Stimulated activated naive CD8-positive, alpha-beta T cell treated with anti-CD3 and anti-CD28 coated beads, Interleukin-15, amount 100 ng/mL, for 72 hours (primary cell): Measurements from ENCODE around the gene ZNF618.

Experiments
- ATAC-seq: fragments of 150-1000 bp; cut with Tn5 transposase; 2 replicates; pipeline ENCODE4 v1.10.0; 2021; ENCODE audit warnings: mild to moderate bottlenecking, moderate library complexity
- DNase-seq, 2 donors: peaks; one replicate each; pipeline ENCODE4 v3.0.0; 2021 to 2022
- H3K27ac Mint-ChIP-seq, 2 donors: one replicate each; pipeline ENCODE4 v1.8.0; 2022; ENCODE audit warnings: mild to moderate bottlenecking in 2 of 2, mixed read lengths in 2 of 2, moderate library complexity in 2 of 2
- H3K27me3 Mint-ChIP-seq: one replicate; pipeline ENCODE4 v1.8.0; 2022; ENCODE audit warnings: mixed read lengths
- H3K4me1 Mint-ChIP-seq: one replicate; pipeline ENCODE4 v1.8.0; 2022; ENCODE audit warnings: mild to moderate bottlenecking, mixed read lengths
- H3K4me3 Mint-ChIP-seq, 2 donors: one replicate each; pipeline ENCODE4 v1.8.0; 2022; ENCODE audit warnings: mild to moderate bottlenecking in 2 of 2, mixed read lengths in 2 of 2, moderate library complexity in 1 of 2
- H3K9me3 Mint-ChIP-seq, 2 donors: one replicate each; pipeline ENCODE4 v1.8.0; 2022; ENCODE audit warnings: mixed read lengths in 2 of 2

ZNF618 gene

DNA sequence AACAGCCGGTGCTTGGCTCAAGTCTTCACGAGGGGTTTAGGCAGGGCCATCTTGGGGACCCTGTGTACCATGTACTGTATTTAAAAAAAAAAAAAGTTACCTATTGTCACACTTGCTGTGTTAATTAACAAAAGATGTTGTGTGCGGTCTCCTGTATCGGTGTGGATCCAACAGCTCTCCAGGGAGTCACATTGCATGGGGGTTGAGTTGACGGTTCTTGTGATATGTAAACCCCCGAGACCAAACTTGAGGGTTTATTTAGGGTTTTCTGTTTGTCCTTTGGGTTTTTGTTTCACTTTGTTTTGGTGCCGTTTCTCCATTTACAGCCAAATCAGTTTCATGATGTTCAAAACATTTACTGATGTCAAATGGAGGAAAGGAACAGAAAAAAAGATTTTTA lies 179.8 kb downstream of the ZNF618 start:
- H3K4me3 Mint-ChIP-seq, result no peak overlapping the region
- DNase-seq (no peak), ATAC-seq (no peak)
- H3K27ac Mint-ChIP-seq, result no peak overlapping the region
- H3K4me1 Mint-ChIP-seq, result no peaks in the 10 kb centered on the region
- no peaks in the 10 kb centered on the region for H3K27me3 Mint-ChIP-seq
- no peaks in the 10 kb centered on the region for H3K9me3 Mint-ChIP-seq

DNA sequence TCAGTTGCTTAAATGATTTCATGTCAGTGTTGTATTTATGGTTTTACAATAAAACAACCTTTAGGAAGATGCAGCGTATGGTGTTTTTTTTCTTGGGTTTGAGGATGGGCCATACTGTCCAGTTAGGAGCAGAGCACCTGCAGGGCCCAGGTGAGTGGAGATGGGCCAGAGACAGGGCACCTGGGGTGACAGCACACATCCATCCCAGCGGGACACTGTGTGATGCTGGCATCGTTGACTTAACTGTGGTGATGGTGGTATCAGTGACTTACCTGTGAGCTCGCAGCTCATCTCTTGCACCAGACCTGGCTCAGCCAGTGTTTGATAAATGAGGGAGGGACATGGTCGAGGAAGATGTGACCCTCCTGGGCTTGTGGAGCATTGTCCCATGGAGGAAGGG lies 180.4 kb downstream of the ZNF618 start:
- H3K27me3 Mint-ChIP-seq, result no peaks in the 10 kb centered on the region
- no peaks in the 10 kb centered on the region for H3K9me3 Mint-ChIP-seq
- no peak overlapping the region for H3K27ac Mint-ChIP-seq
- no peaks in the 10 kb centered on the region for H3K4me1 Mint-ChIP-seq
- ATAC-seq, result no peak
- H3K4me3 Mint-ChIP-seq, result no peak overlapping the region
- no peak for DNase-seq

GRCh38 chr9:114057161-114057885 lies 181.2 kb downstream of the ZNF618 start:
- H3K4me1 Mint-ChIP-seq, result no peaks in the 10 kb centered on the region
- H3K9me3 Mint-ChIP-seq, result no peaks in the 10 kb centered on the region
- ATAC-seq (no peak), DNase-seq (no peak)
- no peak overlapping the region for H3K27ac Mint-ChIP-seq
- peaks cover 7% of the 10 kb centered on the region for H3K27me3 Mint-ChIP-seq
- no peak overlapping the region for H3K4me3 Mint-ChIP-seq

GRCh38 chr9:114058688-114059046 lies 182.6 kb downstream of the ZNF618 start:
- Mint-ChIP-seq H3K4me1 (no peaks in the 10 kb centered on the region), H3K27ac (no peak overlapping the region), H3K4me3 (no peak overlapping the region), H3K9me3 (no peaks in the 10 kb centered on the region), H3K27me3 (peaks cover 20% of the 10 kb centered on the region)
- ATAC-seq (no peak), DNase-seq (no peak)

DNA sequence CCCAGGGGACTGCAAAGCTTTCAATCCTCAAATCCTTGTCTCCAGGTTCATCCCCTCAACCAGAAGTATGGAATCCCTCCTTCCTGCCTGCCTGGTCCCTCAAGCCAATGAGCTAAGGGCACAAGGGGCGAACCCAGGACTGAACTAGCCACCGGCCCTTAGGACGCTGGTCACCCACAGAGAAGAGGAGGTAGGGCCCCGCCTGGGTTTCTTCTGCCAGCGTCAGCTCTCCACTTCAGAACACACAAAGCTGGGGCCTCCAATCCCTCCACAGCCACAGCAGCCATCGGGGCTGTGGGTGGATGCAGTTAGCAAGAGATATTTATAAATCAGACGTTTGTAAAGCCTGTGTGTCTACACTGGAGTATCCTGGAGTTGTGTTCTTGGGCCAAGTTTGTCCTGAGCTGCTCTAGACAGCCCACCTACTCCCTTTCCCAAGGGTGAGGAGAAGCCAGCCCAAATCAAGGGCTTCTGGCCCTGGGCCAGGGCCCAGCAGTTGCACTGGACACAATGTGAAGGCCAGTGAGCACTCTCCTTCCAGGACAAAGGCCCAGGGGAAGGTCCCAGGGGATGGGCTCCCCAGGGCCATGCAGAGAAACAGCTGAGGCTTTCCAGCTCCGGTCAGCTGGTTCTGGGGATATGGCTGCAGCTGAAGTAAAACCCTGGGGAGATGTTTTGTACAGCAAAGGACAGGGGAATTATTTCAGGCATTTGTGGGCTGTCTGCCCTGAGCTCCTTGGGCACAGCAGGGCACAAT lies 183.1 kb downstream of the ZNF618 start:
- no peaks in the 10 kb centered on the region for H3K9me3 Mint-ChIP-seq
- H3K4me3 Mint-ChIP-seq, result no peak overlapping the region
- DNase-seq (no peak), ATAC-seq (no peak)
- H3K27me3 Mint-ChIP-seq, result peaks cover 25% of the 10 kb centered on the region
- H3K27ac Mint-ChIP-seq, result no peak overlapping the region
- H3K4me1 Mint-ChIP-seq, result no peaks in the 10 kb centered on the region

GRCh38 chr9:114060070-114060469 lies 184.0 kb downstream of the ZNF618 start:
- Mint-ChIP-seq H3K27ac (no peak overlapping the region), H3K4me3 (no peak overlapping the region), H3K9me3 (no peaks in the 10 kb centered on the region), H3K4me1 (no peaks in the 10 kb centered on the region), H3K27me3 (peaks cover 25% of the 10 kb centered on the region)
- no peak for DNase-seq
- ATAC-seq, result no peak

DNA sequence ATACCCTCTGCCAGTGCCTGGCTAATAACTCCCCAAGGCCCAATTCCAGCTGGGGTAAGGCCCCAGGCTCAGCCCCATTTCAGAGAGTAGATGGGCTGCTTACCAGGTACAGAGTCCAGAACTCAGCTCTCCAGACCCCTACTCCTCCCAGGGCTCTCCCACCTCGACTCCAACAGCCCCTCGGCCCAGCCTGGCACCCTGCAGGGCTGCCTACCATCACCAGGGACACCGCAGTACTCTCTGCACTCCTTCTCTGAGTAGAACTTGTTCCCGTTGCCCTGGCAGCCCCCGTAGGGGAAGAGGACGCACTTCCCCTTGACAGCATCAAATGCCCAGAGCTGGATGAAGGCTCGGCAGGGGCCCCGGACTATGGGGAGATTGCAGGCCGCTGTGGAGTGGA lies 184.6 kb downstream of the ZNF618 start:
- no peak overlapping the region for H3K4me3 Mint-ChIP-seq
- no peak overlapping the region for H3K27ac Mint-ChIP-seq
- ATAC-seq (no peak), DNase-seq (no peak)
- no peaks in the 10 kb centered on the region for H3K9me3 Mint-ChIP-seq
- H3K27me3 Mint-ChIP-seq, result peaks cover 25% of the 10 kb centered on the region
- H3K4me1 Mint-ChIP-seq, result no peaks in the 10 kb centered on the region

DNA sequence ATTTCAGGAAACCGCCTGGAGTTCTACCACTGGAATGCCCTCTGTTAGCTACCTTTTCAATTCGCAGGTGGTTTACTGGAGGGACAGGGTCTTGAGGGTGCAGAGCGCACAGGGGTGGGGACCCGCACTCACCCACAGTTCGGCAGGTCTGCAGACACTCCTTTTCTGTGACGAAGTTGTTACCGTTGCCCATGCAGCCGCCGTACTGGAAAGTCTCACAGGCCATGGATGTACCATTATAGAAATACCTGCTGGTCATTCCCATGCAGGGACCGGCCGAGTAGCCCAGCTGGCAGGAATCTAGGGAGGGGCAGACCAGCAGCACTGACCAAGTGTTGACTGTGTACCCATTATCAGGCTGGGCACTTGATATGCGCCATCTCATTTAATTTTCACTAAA lies 185.2 kb downstream of the ZNF618 start:
- Mint-ChIP-seq H3K27me3 (peaks cover 25% of the 10 kb centered on the region), H3K27ac (no peak overlapping the region), H3K4me1 (no peaks in the 10 kb centered on the region), H3K9me3 (no peaks in the 10 kb centered on the region), H3K4me3 (no peak overlapping the region)
- ATAC-seq (no peak), DNase-seq (no peak)

- Mint-ChIP-seq H3K4me3 (no peak overlapping the region), H3K9me3 (no peaks in the 10 kb centered on the region), H3K4me1 (no peaks in the 10 kb centered on the region), H3K27me3 (peaks cover 25% of the 10 kb centered on the region), H3K27ac (no peak overlapping the region)
- DNase-seq, result no peak
- no peak for ATAC-seq
Measured at GRCh38 chr9:114061830-114062474, 185.8 kb downstream of the ZNF618 start.

DNA sequence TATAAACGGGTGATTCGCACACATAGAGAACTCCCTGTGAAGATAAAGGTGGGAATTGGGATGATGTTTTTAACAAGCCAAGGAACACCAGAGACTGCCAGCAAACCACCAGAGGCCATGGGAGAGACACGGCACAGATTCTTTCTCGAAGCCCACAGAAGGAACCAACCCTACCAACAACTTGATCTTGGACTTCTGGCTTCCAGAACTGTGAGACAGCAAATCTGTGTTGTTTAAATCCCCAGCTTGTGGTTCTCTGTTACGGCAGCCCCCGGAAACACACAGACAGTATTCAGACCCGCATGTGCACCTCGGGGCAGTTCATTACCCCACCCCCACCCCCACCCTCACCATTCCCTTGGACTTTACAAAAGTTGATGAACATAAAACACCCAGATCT lies 189.2 kb downstream of the ZNF618 start:
- no peak overlapping the region for H3K27ac Mint-ChIP-seq
- H3K4me1 Mint-ChIP-seq, result no peaks in the 10 kb centered on the region
- H3K27me3 Mint-ChIP-seq, result peaks cover 25% of the 10 kb centered on the region
- no peaks in the 10 kb centered on the region for H3K9me3 Mint-ChIP-seq
- H3K4me3 Mint-ChIP-seq, result no peak overlapping the region
- no peak for DNase-seq
- ATAC-seq, result no peak

- no peaks in the 10 kb centered on the region for H3K4me1 Mint-ChIP-seq
- no peak overlapping the region for H3K4me3 Mint-ChIP-seq
- DNase-seq (no peak), ATAC-seq (no peak)
- no peaks in the 10 kb centered on the region for H3K27me3 Mint-ChIP-seq
- H3K27ac Mint-ChIP-seq, result no peak overlapping the region
- no peaks in the 10 kb centered on the region for H3K9me3 Mint-ChIP-seq
Measured at GRCh38 chr9:114069476-114070187, 193.5 kb downstream of the ZNF618 start.

DNA sequence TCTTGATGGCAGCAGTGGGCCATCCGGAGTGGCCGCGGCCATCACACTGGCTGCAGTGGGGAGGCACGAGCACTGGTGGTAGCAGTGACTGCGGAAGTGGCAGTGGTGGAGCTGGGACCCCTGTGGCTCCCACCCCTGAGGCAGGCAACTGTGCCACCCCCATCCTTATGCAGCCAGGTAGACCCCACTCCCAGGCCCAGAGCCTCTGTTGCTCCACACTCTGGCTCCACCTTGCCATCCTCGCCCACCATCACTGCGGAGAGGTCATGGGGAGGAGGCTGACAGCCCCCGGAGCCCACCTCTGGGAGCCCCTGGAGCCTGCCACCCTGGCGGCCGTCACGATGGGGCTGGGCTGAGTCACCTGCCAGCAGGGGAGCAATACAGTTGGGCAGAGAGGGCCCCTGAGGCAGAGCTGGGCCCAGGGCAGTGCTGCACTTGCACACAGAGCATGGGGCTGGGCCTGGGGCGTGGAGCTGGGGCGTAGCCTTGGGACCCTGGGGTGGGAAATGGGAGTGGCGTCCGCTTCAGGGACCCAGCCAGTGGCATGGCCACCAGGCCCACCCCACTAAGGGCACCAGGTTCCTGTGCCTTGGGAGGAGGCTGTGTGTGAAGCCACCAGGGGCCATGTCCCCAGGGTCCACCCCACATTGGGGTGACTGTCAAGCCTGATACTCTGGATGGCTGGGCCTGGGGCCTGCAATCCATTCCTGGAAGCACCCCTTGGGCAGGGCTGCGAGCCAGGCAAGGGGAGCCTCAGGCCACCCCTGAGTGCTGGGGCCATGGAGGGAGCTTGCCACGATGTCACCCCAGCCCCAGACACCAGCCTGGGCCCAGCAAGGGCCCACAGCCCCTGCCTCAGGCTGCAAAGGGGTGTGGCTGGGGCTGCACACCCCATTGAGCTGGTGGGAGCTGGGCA lies 194.3 kb downstream of the ZNF618 start:
- no peaks in the 10 kb centered on the region for H3K4me1 Mint-ChIP-seq
- H3K27ac Mint-ChIP-seq, result no peak overlapping the region
- ATAC-seq, result peak; percentile 53
- DNase-seq, result no peak
- no peaks in the 10 kb centered on the region for H3K9me3 Mint-ChIP-seq
- peaks cover 4% of the 10 kb centered on the region for H3K27me3 Mint-ChIP-seq
- H3K4me3 Mint-ChIP-seq, result no peak overlapping the region

- Mint-ChIP-seq H3K4me1 (no peaks in the 10 kb centered on the region), H3K4me3 (no peak overlapping the region), H3K27ac (no peak overlapping the region), H3K27me3 (peaks cover 13% of the 10 kb centered on the region), H3K9me3 (no peaks in the 10 kb centered on the region)
- DNase-seq, result no peak
- ATAC-seq, result no peak
Measured at GRCh38 chr9:114071197-114071795, 195.2 kb downstream of the ZNF618 start.

DNA sequence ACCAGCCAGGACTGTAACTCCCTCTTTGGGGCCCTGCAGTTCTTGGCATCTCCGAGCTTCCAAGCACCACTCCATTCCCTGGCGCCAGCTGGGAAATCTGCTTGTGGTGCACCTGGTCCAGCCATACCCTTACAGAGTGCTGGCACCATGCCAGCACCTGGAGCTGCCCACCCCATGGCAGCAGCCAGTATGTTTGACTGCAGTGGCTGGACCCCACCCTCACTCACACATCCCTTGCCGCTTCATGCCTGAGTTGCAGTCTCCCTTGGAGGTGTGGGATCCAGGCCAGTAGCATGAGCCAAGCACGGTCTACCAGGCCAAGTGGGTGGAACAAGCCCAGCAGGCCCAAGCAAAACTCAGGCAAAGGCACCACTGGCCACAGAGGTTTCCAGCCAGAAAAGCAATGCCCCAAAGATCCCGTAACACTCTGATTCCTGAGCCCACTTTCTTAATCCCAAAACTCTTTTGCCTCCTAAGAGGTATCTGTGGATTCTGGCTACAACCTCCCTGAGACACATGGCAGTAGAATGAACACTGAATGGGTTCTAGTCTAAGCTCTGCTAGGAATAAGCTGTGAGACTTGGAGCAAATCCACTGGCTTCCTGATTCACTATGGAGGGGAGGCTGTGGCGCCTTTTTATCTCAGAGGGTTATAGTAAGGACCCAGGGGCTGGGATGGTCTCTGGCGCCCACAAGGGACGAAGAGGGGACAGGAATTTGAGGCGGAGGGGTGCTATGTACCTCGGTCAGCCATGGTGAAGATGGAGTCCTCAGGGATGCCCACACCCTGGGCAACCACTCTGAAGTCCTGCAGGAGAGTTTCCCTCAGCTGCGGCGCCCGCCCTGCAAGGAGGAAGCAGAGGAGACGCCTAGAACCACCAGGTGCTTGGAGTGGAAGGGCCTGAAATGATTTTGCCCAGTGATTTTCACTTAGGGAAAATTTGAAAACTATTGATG lies 196.4 kb downstream of the ZNF618 start:
- ATAC-seq (no peak), DNase-seq (no peak)
- no peaks in the 10 kb centered on the region for H3K4me1 Mint-ChIP-seq
- H3K27ac Mint-ChIP-seq, result no peak overlapping the region
- H3K9me3 Mint-ChIP-seq, result no peaks in the 10 kb centered on the region
- H3K27me3 Mint-ChIP-seq, result peaks cover 24% of the 10 kb centered on the region
- H3K4me3 Mint-ChIP-seq, result no peak overlapping the region
